Thoracic aorta (tissue), 2 donors: Measurements from ENCODE around the gene LUC7L2. TPM values are rescaled to one million over a fixed set of nuclear protein-coding genes. Genes with fewer than 3 reads are reported as not detected.

Source experiments
- ATAC-seq: fragments of 150-250 bp; one replicate; pipeline ENCODE4 v1.8.0; 2017; ENCODE audit warnings: low read depth; ENCODE audit not compliant: insufficient number of reproducible peaks, low FRiP score
- DNase-seq: peaks from one replicate; pipeline ENCODE4 v3.0.0-alpha.2; 2020; ENCODE audit warnings: low spot score
- H3K27ac ChIP-seq, 2 donors: fragments of 200-600 bp; sonication (generic); 1 replicate in 1 of 2; 2 replicates in 1 of 2; pipeline ENCODE4 v1.5.1; 2016; ENCODE audit warnings: mild to moderate bottlenecking in 2 of 2, moderate library complexity in 2 of 2
- H3K27me3 ChIP-seq: fragments of 200-600 bp; sonication (generic); replicated peaks from 2 replicates; pipeline ENCODE4 v1.6.0; 2016; ENCODE audit warnings: mild to moderate bottlenecking; ENCODE audit not compliant: insufficient read depth
- H3K36me3 ChIP-seq: fragments of 200-600 bp; sonication (generic); one replicate; pipeline ENCODE4 v1.5.1; 2016
- H3K4me1 ChIP-seq, 2 donors: fragments of 200-600 bp; sonication (generic); 1 replicate in 1 of 2; 2 replicates in 1 of 2; pipeline versions ENCODE4 v1.5.1 to v1.6.0; 2016; ENCODE audit warnings: low read depth in 2 of 2, mild to moderate bottlenecking in 1 of 2; ENCODE audit not compliant: control insufficient read depth in 1 of 2
- H3K4me3 ChIP-seq: fragments of 200-600 bp; sonication (generic); 2 replicates; pipeline ENCODE4 v1.5.1; 2016; ENCODE audit warnings: mild to moderate bottlenecking
- H3K9me3 ChIP-seq: fragments of 200-600 bp; sonication (generic); 2 replicates; pipeline ENCODE4 v1.5.1; 2016
- CTCF ChIP-seq: fragments of 200-600 bp; sonication (generic); IDR thresholded peaks from one replicate; pipeline ENCODE4 v1.5.1; 2019; ENCODE audit warnings: antibody characterized with exemption
- total RNA-seq, 2 donors: library from RNA; depleted of rRNA; stranded (reverse); fragments of >200 nt; gene quantifications; one replicate each; pipeline versions ENCODE4 v1.1.0 to v1.2.3, GENCODE V29; 2016

Gene LUC7L2
- total RNA-seq, 2 donors from 2014 or later: 73.4 to 137 TPM

- H3K4me1 ChIP-seq: peaks cover 0 to 9% of the 10 kb centered on the region in 2 donors
- no peaks in the 10 kb centered on the region for H3K27me3 ChIP-seq
- ATAC-seq: no peak
- TF ChIP-seq CTCF: no peak
- H3K4me3 ChIP-seq: no peak overlapping the region
- H3K36me3 ChIP-seq: no peaks in the 10 kb centered on the region
- H3K9me3 ChIP-seq: peaks cover 6% of the 10 kb centered on the region
- no peak for DNase-seq
- H3K27ac ChIP-seq: no peak overlapping the region
Measured at GRCh38 chr7:139471740-139472353, 112.2 kb downstream of the LUC7L2 start.

Other genes with a start within 250 kb of the LUC7L2 start
- gene UBN2, start 128.7 kb upstream of the LUC7L2 start, total RNA-seq: 10 to 100 TPM; 13.4 to 18.8 TPM
- 10 to 100 TPM in 1 of 2 donors, 1 to 10 TPM in 1; 7.9 to 11.4 TPM for gene FMC1, start 18.6 kb upstream of the LUC7L2 start, total RNA-seq
- gene KLRG2, start 123.8 kb downstream of the LUC7L2 start, total RNA-seq: not detected
- not detected for gene CLEC2L, start 163.8 kb downstream of the LUC7L2 start, total RNA-seq